DOHH2 (cell line): ENCODE measurements around the gene CNOT6.
"Not testable (repeated sequence)": the region's sequence is repeated elsewhere in the genome, so short reads cannot be mapped to it uniquely, and the experiment has no call there.

Source experiments
- CTCF ChIP-seq: fragments of 200-600 bp; sonication (generic); IDR thresholded peaks from one replicate; pipeline ENCODE4 v1.5.1; 2014; ENCODE audit warnings: antibody characterized with exemption, mild to moderate bottlenecking, low read depth, low read length; ENCODE audit not compliant: poor library complexity, severe bottlenecking
- EZH2phosphoT487 ChIP-seq: fragments of 200-600 bp; sonication (generic); IDR thresholded peaks from 2 replicates; pipeline ENCODE4 v1.6.1; 2017; ENCODE audit warnings: borderline replicate concordance, mild to moderate bottlenecking, antibody characterized with exemption, low read length, moderate library complexity, mixed read lengths

GRCh38 chr5:180496806-180497205 lies 2.6 kb downstream of the CNOT6 start:
- not testable (repeated sequence) for TF ChIP-seq CTCF, EZH2phosphoT487
